IMR-90 (cell line): ENCODE measurements around the gene TSPEAR. TPM values are rescaled to one million over a fixed set of nuclear protein-coding genes. Genes with fewer than 3 reads are reported as not detected.

Source experiments
- ATAC-seq: fragments of 200-7000 bp; cut with Tn5 transposase; 2 replicates; pipeline ENCODE4 v1.9.1; 2020; ENCODE audit warnings: low read depth, mild to moderate bottlenecking, moderate library complexity
- BruUV-seq: library from RNA; stranded (reverse); fragments of 400-500 nt; replicated peaks from 2 replicates; lab custom pipeline; 2021; lab: Mats Ljungman, UMichigan
- CTCF ChIA-PET: fragments of 300-600 bp; formaldehyde crosslinking; extraction: SDS; loops from one replicate; lab custom pipeline; 2021; ENCODE audit warnings: antibody characterized with exemption; lab: Yijun Ruan, JAX
- POLR2A ChIA-PET: fragments of 300-600 bp; sonication (Branson Sonifier 250); formaldehyde crosslinking; loops from one replicate; lab custom pipeline; 2022; ENCODE audit warnings: antibody characterized with exemption; ENCODE audit not compliant: unreplicated experiment; lab: Charles Lee
- DNase-seq: peaks from one replicate; pipeline ENCODE4 v3.0.0; 2013
- H2AFZ ChIP-seq: replicated peaks from 2 replicates; pipeline ENCODE3; 2013; ENCODE audit warnings: low read length, mild to moderate bottlenecking; ENCODE audit not compliant: poor library complexity
- H2AK5ac ChIP-seq: 2 replicates; pipeline ENCODE4 v1.6.1; 2013; ENCODE audit warnings: low read depth, low read length, inconsistent platforms
- H2AK9ac ChIP-seq: replicated peaks from 2 replicates; pipeline ENCODE3; 2013; ENCODE audit warnings: mild to moderate bottlenecking, low read depth, low read length, moderate library complexity; ENCODE audit not compliant: poor library complexity
- H2BK120ac ChIP-seq: 2 replicates; pipeline ENCODE4 v1.6.1; 2013; ENCODE audit warnings: low read depth, low read length, inconsistent platforms
- H2BK15ac ChIP-seq: 3 replicates; pipeline ENCODE4 v1.6.1; 2013; ENCODE audit warnings: low read depth, low read length, inconsistent platforms
- H2BK20ac ChIP-seq: 2 replicates; pipeline ENCODE4 v1.6.1; 2013; ENCODE audit warnings: low read depth, mild to moderate bottlenecking, inconsistent platforms, low read length, moderate library complexity
- H2BK5ac ChIP-seq: 2 replicates; pipeline ENCODE4 v1.6.1; 2013; ENCODE audit warnings: mild to moderate bottlenecking, low read depth, low read length, inconsistent platforms; ENCODE audit not compliant: poor library complexity, severe bottlenecking
- H3K14ac ChIP-seq: replicated peaks from 2 replicates; pipeline ENCODE4 v1.6.1; 2013; ENCODE audit warnings: low read depth, low read length, inconsistent platforms
- H3K18ac ChIP-seq: 2 replicates; pipeline ENCODE4 v1.6.1; 2013; ENCODE audit warnings: low read depth, low read length, control low read depth
- H3K23ac ChIP-seq: 2 replicates; pipeline ENCODE4 v1.6.1; 2013; ENCODE audit warnings: low read depth, low read length, inconsistent platforms
- H3K27ac ChIP-seq: 2 replicates; pipeline ENCODE4 v1.5.1; 2013; ENCODE audit warnings: mild to moderate bottlenecking, control low read depth, low read length; ENCODE audit not compliant: insufficient read depth
- H3K27me3 ChIP-seq: 2 replicates; pipeline ENCODE4 v1.6.1; 2013; ENCODE audit warnings: low read length; ENCODE audit not compliant: control insufficient read depth, insufficient read depth
- H3K36me3 ChIP-seq: 2 replicates; pipeline ENCODE4 v1.6.1; 2013; ENCODE audit warnings: low read length, mixed read lengths; ENCODE audit not compliant: control insufficient read depth, insufficient read depth
- H3K4ac ChIP-seq: 2 replicates; pipeline ENCODE4 v1.6.1; 2013; ENCODE audit warnings: low read depth, low read length, inconsistent platforms
- H3K4me1 ChIP-seq: 2 replicates; pipeline ENCODE4 v1.6.1; 2013; ENCODE audit warnings: low read length, mixed read lengths; ENCODE audit not compliant: control insufficient read depth, insufficient read depth
- H3K4me2 ChIP-seq: 2 replicates; pipeline ENCODE4 v1.6.1; 2013; ENCODE audit warnings: low read depth, mild to moderate bottlenecking, control low read depth, low read length, moderate library complexity
- H3K4me3 ChIP-seq: 2 replicates; pipeline ENCODE4 v1.5.1; 2013; ENCODE audit warnings: low read depth, mild to moderate bottlenecking, control low read depth, low read length, moderate library complexity; ENCODE audit not compliant: insufficient read depth
- H3K56ac ChIP-seq: 2 replicates; pipeline ENCODE4 v1.6.1; 2013; ENCODE audit warnings: low read length, inconsistent platforms; ENCODE audit not compliant: insufficient read depth; ENCODE audit errors: extremely low read depth
- H3K79me1 ChIP-seq, 2 experiments: 2 replicates each; pipeline ENCODE4 v1.6.1; 2013; ENCODE audit warnings: low read length in 2 of 2, inconsistent platforms in 1 of 2, low read depth in 1 of 2
- H3K9ac ChIP-seq: 2 replicates; pipeline ENCODE4 v1.6.1; 2013; ENCODE audit warnings: low read depth, low read length, control low read depth
- H3K9me1 ChIP-seq: 2 replicates; pipeline ENCODE4 v1.6.1; 2013; ENCODE audit warnings: low read length, inconsistent platforms; ENCODE audit not compliant: insufficient read depth
- H3K9me3 ChIP-seq: 2 replicates; pipeline ENCODE4 v1.6.1; 2013; ENCODE audit warnings: low read length; ENCODE audit not compliant: control insufficient read depth, insufficient read depth
- H4K20me1 ChIP-seq: 2 replicates; pipeline ENCODE4 v1.6.1; 2013; ENCODE audit warnings: low read length, inconsistent platforms; ENCODE audit not compliant: insufficient read depth
- H4K5ac ChIP-seq: 2 replicates; pipeline ENCODE4 v1.6.1; 2013; ENCODE audit warnings: mild to moderate bottlenecking, low read depth, low read length, control low read depth
- H4K8ac ChIP-seq, 2 experiments: 2 replicates each; pipeline ENCODE4 v1.6.1; 2013; ENCODE audit warnings: low read depth in 2 of 2, low read length in 2 of 2, control low read depth in 1 of 2, inconsistent platforms in 1 of 2
- H4K91ac ChIP-seq: 2 replicates; pipeline ENCODE4 v1.6.1; 2013; ENCODE audit warnings: low read depth, low read length, inconsistent platforms; ENCODE audit not compliant: insufficient read depth
- CEBPB ChIP-seq: IDR thresholded peaks from 2 replicates; pipeline ENCODE4 v1.6.1; 2012; ENCODE audit warnings: low read depth, low read length, improper control_type of control experiment
- CHD1 ChIP-seq: IDR thresholded peaks from 2 replicates; pipeline ENCODE4 v1.6.1; 2012; ENCODE audit warnings: low read depth, low read length, improper control_type of control experiment
- ELK1 ChIP-seq: fragments of 150-350 bp; IDR thresholded peaks from 2 replicates; pipeline ENCODE4 v1.6.1; 2016; ENCODE audit warnings: low read depth, mild to moderate bottlenecking, low read length, moderate library complexity, borderline replicate concordance
- MXI1 ChIP-seq: IDR thresholded peaks from 2 replicates; pipeline ENCODE4 v1.6.1; 2012; ENCODE audit warnings: low read depth, mild to moderate bottlenecking, low read length, moderate library complexity, borderline replicate concordance
- NFE2L2 ChIP-seq: fragments of 150-350 bp; IDR thresholded peaks from 2 replicates; pipeline ENCODE4 v1.6.1; 2016; ENCODE audit warnings: low read depth, mild to moderate bottlenecking, low read length
- RAD21 ChIP-seq: IDR thresholded peaks from 2 replicates; pipeline ENCODE4 v1.6.1; 2012; ENCODE audit warnings: low read length, improper control_type of control experiment
- RFX5 ChIP-seq: IDR thresholded peaks from 2 replicates; pipeline ENCODE4 v1.8.0; 2012; ENCODE audit warnings: low read depth, mild to moderate bottlenecking, low read length, moderate library complexity
- SMC3 ChIP-seq: fragments of 150-350 bp; IDR thresholded peaks from 2 replicates; pipeline ENCODE4 v1.6.1; 2016; ENCODE audit warnings: low read depth, mild to moderate bottlenecking, antibody characterized with exemption, low read length, moderate library complexity
- USF2 ChIP-seq: fragments of 150-350 bp; IDR thresholded peaks from 2 replicates; pipeline ENCODE4 v1.6.1; 2017; ENCODE audit warnings: mild to moderate bottlenecking, antibody characterized with exemption, low read length, low read depth
- WGBS, 2 experiments: methylation state at CpG; one replicate each; pipeline versions ENCODE4 v1.1.5 to v1.1.7; 2013; ENCODE audit warnings: missing lambda C conversion rate in 2 of 2; ENCODE audit not compliant: insufficient read length in 1 of 2; ENCODE audit errors: extremely low coverage in 2 of 2; 5-methylcytosine and 5-hydroxymethylcytosine counted together
- dilution Hi-C: fragments of 300-500 bp; cut with HindIII; formaldehyde crosslinking; loops from one replicate; pipeline ENCODE4 v1.14.3; 2018; ENCODE audit warnings: low sequenced_read_pairs; ENCODE audit not compliant: unreplicated experiment
- in situ Hi-C: fragments of 300-500 bp; cut with MboI; formaldehyde crosslinking; loops from 3 replicates; pipeline ENCODE4 v1.14.3; 2019; ENCODE audit warnings: low sequenced_read_pairs, inconsistent platforms, mixed read lengths
- intact Hi-C: fragments of 100-400 bp; cut with micrococcal nuclease; formaldehyde crosslinking; loops from 2 replicates; pipeline ENCODE4 v1.10.0; 2022
- polyA plus RNA-seq, 3 experiments: library from polyadenylated mRNA; depleted of rRNA; stranded (reverse); fragments of >200 nt; gene quantifications; 2 replicates each; pipeline ENCODE4 v1.2.3, GENCODE V29; 2012; ENCODE audit warnings: low replicate concordance in 1 of 3
- total RNA-seq: library from RNA; depleted of rRNA; stranded (reverse); fragments of >200 nt; gene quantifications from 2 replicates; pipeline ENCODE4 v1.2.3, GENCODE V29; 2012

TSPEAR gene
- total and polyA plus RNA-seq, 2 of the 4 experiments (the other 2 are of a cell fraction), result not detected

GRCh38 chr21:44464351-44464750, 247.0 kb downstream of the TSPEAR start (continued):
- TF ChIP-seq RFX5, result no peak
- no peak for TF ChIP-seq CEBPB
- TF ChIP-seq MXI1, result no peak
- no peak for TF ChIP-seq SMC3
- TF ChIP-seq CHD1, result no peak
- TF ChIP-seq NFE2L2, result no peak

GRCh38 chr21:44463724-44464123, 247.6 kb downstream of the TSPEAR start:
- Histone ChIP-seq H2BK5ac (no peak overlapping the region), H4K20me1 (no peaks in the 10 kb centered on the region), H3K9ac (no peak overlapping the region), H4K91ac (no peak overlapping the region), H3K56ac (no peak overlapping the region), H2BK15ac (no peak overlapping the region), H3K4me2 (no peak overlapping the region), H4K5ac (no peak overlapping the region), H3K79me1 (no peaks in the 10 kb centered on the region), H3K36me3 (no peaks in the 10 kb centered on the region), H4K8ac (no peak overlapping the region), H3K9me3 (peaks cover 2% of the 10 kb centered on the region; the same call in 1 of the 2 replicates), H3K23ac (no peak overlapping the region), H2AK9ac (no peak overlapping the region), H3K27me3 (no peaks in the 10 kb centered on the region), H2AK5ac (no peak overlapping the region), H3K14ac (no peak overlapping the region), H3K4ac (no peak overlapping the region), H3K27ac (no peak overlapping the region), H3K9me1 (no peaks in the 10 kb centered on the region), H2BK120ac (no peak overlapping the region), H2BK20ac (no peak overlapping the region), H3K4me3 (no peak overlapping the region), H3K4me1 (no peaks in the 10 kb centered on the region), H3K18ac (no peak overlapping the region), H2AFZ (no peak overlapping the region)
- no peak for DNase-seq
- ChIA-PET CTCF (no interaction called here), POLR2A (no interaction called here)
- TF ChIP-seq RAD21, result no peak
- no peak for TF ChIP-seq USF2
- no peak for TF ChIP-seq MXI1
- TF ChIP-seq ELK1, result no peak
- BruUV-seq, result no TSS peak
- in situ Hi-C loops, result no loop called here
- intact Hi-C loops, result no loop called here
- ATAC-seq, result no peak
- WGBS, 2 experiments, result 27% methylated on average over 22 of the region's 30 CpGs; no CpG with 5 or more reads in 1 of the 2 experiments
- dilution Hi-C loops, result no loop called here
